Tibial artery (tissue), 4 donors: ENCODE results near the gene SLC66A1.

Experiments used
- DNase-seq, 2 donors: peaks; one replicate each; pipeline ENCODE4 v3.0.0-alpha.2; 2019
- H3K27ac ChIP-seq, 2 donors: fragments of 200-600 bp; sonication (generic) in 1 of 2; 1 replicate in 1 of 2; 2 replicates in 1 of 2; pipeline ENCODE4 v1.5.1; 2018 to 2019; ENCODE audit warnings: mild to moderate bottlenecking in 1 of 2
- H3K27me3 ChIP-seq, 2 donors: fragments of 200-600 bp; sonication (generic) in 1 of 2; one replicate each; pipeline versions ENCODE4 v1.5.1 to v1.6.0; 2016 to 2019
- H3K36me3 ChIP-seq, 3 donors: fragments of 200-600 bp; sonication (generic) in 2 of 3; one replicate each; pipeline ENCODE4 v1.5.1; 2016 to 2019; ENCODE audit warnings: mild to moderate bottlenecking in 2 of 3
- H3K4me1 ChIP-seq, 4 donors: fragments of 200-600 bp; sonication (generic) in 2 of 4; 1 replicate in 3 of 4; 2 replicates in 1 of 4; pipeline ENCODE4 v1.5.1; 2016 to 2019
- H3K4me3 ChIP-seq, 2 donors: fragments of 200-600 bp; sonication (generic) in 1 of 2; 1 replicate in 1 of 2; 2 replicates in 1 of 2; pipeline ENCODE4 v1.5.1; 2018 to 2019; ENCODE audit warnings: mild to moderate bottlenecking in 2 of 2
- H3K9me3 ChIP-seq, 3 donors: fragments of 200-600 bp; sonication (generic) in 1 of 3; one replicate each; pipeline ENCODE4 v1.5.1; 2016 to 2019
- intact Hi-C: fragments of 100-400 bp; cut with DNase I; formaldehyde crosslinking; loops from one replicate; pipeline ENCODE4 v1.15.0; 2023; ENCODE audit warnings: low total_unique reads
- TF ChIP-seq, protein P1 (sequence below), 2 experiments: fragments of 200-600 bp in 1 of 2; fragments of 450-650 bp in 1 of 2; IDR thresholded peaks; one replicate each; pipeline ENCODE4 v1.5.1; 2017 to 2019; ENCODE audit warnings: antibody characterized with exemption in 2 of 2, mild to moderate bottlenecking in 1 of 2, moderate library complexity in 1 of 2

The SLC66A1 gene

DNA sequence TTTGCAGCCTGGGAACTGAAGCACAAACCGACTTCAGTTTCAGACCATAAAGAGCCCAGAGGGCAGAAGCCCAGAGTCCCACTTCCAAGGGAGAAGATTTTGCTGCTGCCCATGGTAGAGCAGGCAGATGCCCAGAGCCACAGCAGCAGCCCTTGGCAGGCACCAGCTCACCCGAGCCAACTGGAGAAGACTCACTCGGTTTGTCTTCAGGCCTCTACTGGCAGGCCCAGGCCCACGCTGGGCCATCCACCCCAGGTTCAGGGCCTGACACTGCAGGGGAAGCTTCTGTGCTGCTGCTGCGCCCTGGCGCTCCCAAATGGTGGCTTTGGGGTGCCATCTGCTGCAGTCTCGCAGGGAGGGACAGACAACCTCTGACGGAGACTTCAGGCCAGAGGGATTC lies 33.3 kb downstream of the SLC66A1 start:
- intact Hi-C loops = loop anchor here (2.0 kb wide), 1 partner anchor 307 kb away; no protein-coding TSS in a partner anchor
- TF ChIP-seq, protein P1, sequence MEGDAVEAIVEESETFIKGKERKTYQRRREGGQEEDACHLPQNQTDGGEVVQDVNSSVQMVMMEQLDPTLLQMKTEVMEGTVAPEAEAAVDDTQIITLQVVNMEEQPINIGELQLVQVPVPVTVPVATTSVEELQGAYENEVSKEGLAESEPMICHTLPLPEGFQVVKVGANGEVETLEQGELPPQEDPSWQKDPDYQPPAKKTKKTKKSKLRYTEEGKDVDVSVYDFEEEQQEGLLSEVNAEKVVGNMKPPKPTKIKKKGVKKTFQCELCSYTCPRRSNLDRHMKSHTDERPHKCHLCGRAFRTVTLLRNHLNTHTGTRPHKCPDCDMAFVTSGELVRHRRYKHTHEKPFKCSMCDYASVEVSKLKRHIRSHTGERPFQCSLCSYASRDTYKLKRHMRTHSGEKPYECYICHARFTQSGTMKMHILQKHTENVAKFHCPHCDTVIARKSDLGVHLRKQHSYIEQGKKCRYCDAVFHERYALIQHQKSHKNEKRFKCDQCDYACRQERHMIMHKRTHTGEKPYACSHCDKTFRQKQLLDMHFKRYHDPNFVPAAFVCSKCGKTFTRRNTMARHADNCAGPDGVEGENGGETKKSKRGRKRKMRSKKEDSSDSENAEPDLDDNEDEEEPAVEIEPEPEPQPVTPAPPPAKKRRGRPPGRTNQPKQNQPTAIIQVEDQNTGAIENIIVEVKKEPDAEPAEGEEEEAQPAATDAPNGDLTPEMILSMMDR (IDR thresholded peaks at IDR 0.05) = no peak
- peaks cover 0 to 21% (median 10%) of the 10 kb centered on the region in 4 donors for H3K4me1 ChIP-seq
- H3K9me3 ChIP-seq = no peaks in the 10 kb centered on the region
- no peaks in the 10 kb centered on the region for H3K27me3 ChIP-seq
- H3K36me3 ChIP-seq = peaks cover 36 to 72% (median 62%) of the 10 kb centered on the region in 3 donors
- H3K4me3 ChIP-seq = no peak overlapping the region
- DNase-seq = peak in 1 of 2 donors; percentile 34
- H3K27ac ChIP-seq = no peak overlapping the region

DNA sequence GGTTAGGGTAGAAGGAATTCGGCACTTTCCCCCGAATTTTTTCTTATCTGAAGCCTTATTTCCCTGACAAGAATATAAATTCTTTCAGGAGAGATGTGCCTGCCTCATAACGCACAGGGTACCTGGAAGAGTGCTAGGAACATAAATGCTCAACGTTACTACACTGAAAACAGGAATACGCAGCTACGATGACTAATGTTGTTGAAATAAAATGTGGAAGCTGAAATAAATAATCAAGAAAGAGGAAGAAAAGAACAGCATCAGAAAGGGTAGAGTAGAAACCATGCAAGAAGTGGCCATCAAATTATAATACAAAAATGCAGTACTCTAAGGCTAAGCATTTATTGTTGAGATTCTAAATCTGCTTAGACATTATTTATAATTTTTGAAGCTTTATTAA lies 33.9 kb downstream of the SLC66A1 start:
- TF ChIP-seq, protein P1 (IDR thresholded peaks at IDR 0.05) = no peak
- Histone ChIP-seq H3K27me3 (no peaks in the 10 kb centered on the region), H3K4me3 (no peak overlapping the region), H3K36me3 (peaks cover 36 to 66% (median 62%) of the 10 kb centered on the region in 3 donors), H3K27ac (no peak overlapping the region), H3K9me3 (no peaks in the 10 kb centered on the region), H3K4me1 (peaks cover 0 to 19% (median 10%) of the 10 kb centered on the region in 4 donors)
- DNase-seq = no peak
- intact Hi-C loops = no loop called here

DNA sequence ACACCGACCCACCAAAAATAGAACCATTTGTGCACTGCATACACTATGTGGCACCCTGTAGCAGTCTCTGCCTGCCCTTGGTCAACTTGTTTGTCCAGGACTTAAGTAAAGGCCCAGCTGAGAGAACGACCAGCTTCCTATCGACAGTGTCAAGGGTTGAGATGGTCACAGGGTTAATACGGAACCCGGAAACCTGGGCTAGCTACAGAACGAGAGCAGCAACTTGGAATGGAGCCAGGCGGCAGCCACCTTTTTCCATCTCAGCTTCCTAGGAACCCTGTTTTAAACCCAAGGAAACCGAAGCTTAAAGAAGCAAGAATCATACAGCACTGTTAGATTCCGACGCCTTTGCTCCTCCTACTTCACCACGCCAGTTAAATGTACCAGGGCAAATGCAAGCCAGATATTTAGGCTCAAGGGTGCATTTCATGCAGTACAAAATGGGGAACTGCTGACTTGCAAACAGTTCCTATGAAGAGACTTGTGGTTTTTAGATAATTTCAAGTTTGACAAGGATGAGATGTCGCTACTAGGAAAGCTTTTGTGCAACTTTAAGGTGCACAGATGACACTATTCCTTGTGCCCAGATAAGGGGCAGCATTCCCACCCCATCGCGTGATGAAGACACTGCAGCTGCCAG lies 35.5 kb downstream of the SLC66A1 start:
- TF ChIP-seq, protein P1 (IDR thresholded peaks at IDR 0.05) = no peak
- intact Hi-C loops = no loop called here
- H3K4me3 ChIP-seq = no peak overlapping the region
- DNase-seq = no peak
- peaks cover 0 to 8% (median 0%) of the 10 kb centered on the region in 4 donors for H3K4me1 ChIP-seq
- H3K36me3 ChIP-seq = peaks cover 38 to 70% (median 69%) of the 10 kb centered on the region in 3 donors
- no peaks in the 10 kb centered on the region for H3K27me3 ChIP-seq
- no peak overlapping the region for H3K27ac ChIP-seq
- H3K9me3 ChIP-seq = no peaks in the 10 kb centered on the region

GRCh38 chr1:19348441-19349198 lies 36.5 kb downstream of the SLC66A1 start:
- H3K4me3 ChIP-seq = no peak overlapping the region
- H3K36me3 ChIP-seq = peaks cover 35 to 70% (median 69%) of the 10 kb centered on the region in 3 donors
- no peaks in the 10 kb centered on the region for H3K9me3 ChIP-seq
- peaks cover 0 to 12% (median 0%) of the 10 kb centered on the region in 4 donors for H3K4me1 ChIP-seq
- H3K27me3 ChIP-seq = no peaks in the 10 kb centered on the region
- TF ChIP-seq, protein P1 (IDR thresholded peaks at IDR 0.05) = no peak
- no peak overlapping the region for H3K27ac ChIP-seq
- intact Hi-C loops = no loop called here
- DNase-seq = no peak

- Histone ChIP-seq H3K4me1 (peaks cover 0 to 5% (median 0%) of the 10 kb centered on the region in 4 donors), H3K9me3 (no peaks in the 10 kb centered on the region), H3K4me3 (no peak overlapping the region), H3K27me3 (no peaks in the 10 kb centered on the region), H3K36me3 (peaks cover 40 to 70% (median 69%) of the 10 kb centered on the region in 3 donors), H3K27ac (no peak overlapping the region)
- intact Hi-C loops = no loop called here
- TF ChIP-seq, protein P1 (IDR thresholded peaks at IDR 0.05) = no peak
- DNase-seq = no peak
These were observed 37.9 kb downstream of the SLC66A1 start for GRCh38 chr1:19349999-19350398.
